Measurements from ENCODE around the gene PPP6R3. TPM values are rescaled to one million over a fixed set of nuclear protein-coding genes. Genes with fewer than 3 reads are reported as not detected.

PPP6R3 gene
- total and polyA plus RNA-seq, 2 donors (not counting 3 experiments of a cell fraction or from before 2014, with no cell fraction given): 31.7 to 98.8 TPM

DNA sequence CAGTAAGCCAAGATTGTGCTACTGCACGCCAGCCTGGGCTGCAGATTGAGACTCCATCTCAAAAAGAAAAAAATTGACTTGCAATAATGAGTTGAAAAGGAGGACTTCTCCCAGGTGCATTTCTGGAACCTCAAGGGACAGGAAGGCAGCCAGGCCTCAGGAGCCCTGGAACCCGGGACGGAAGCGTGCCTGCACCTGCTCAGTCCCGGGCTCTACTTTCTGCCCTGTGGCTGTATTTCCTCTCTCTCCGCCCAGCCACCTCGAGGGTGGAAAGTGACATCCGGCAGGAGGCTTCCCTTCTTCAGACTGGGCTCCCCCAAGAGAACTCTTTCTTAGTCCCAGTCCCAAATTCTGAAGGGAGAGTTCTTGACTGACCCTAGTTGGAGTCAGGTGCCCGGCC is 203.6 kb downstream of the PPP6R3 start:
- Histone ChIP-seq H3K4me3 (replicated peaks in 1 of 3; ENCODE audit: insufficient read depth in 1 of 3, low read depth in 1 of 3, low read length in 3 of 3) (no peak overlapping the region), H3K27me3 (ENCODE audit: control insufficient read depth in 2 of 2, insufficient read depth in 2 of 2, low read length in 2 of 2) (no peaks in the 10 kb centered on the region), H3K9me3 (replicated peaks; ENCODE audit: control insufficient read depth, insufficient read depth, low read length) (no peaks in the 10 kb centered on the region), H2AFZ (ENCODE audit: low read depth, low read length) (no peak overlapping the region), H4K20me1 (replicated peaks; ENCODE audit: control insufficient read depth, extremely low read depth, insufficient read depth, low read length) (no peaks in the 10 kb centered on the region), H3K9me1 (replicated peaks; ENCODE audit: control insufficient read depth, extremely low read depth, insufficient read depth, low read length) (no peaks in the 10 kb centered on the region), H3K27ac (ENCODE audit: insufficient read depth, low read depth, low read length) (no peak overlapping the region), H3K36me3 (ENCODE audit: control insufficient read depth in 2 of 2, extremely low read depth in 1 of 2, insufficient read depth in 2 of 2, low read length in 2 of 2) (no peaks in the 10 kb centered on the region), H3K79me2 (ENCODE audit: control insufficient read depth, insufficient read depth, low read length) (no peaks in the 10 kb centered on the region), H3K9ac (replicated peaks; ENCODE audit: extremely low read depth, insufficient read depth, low read length) (no peak overlapping the region), H3K4me1 (ENCODE audit: control insufficient read depth, extremely low read depth, insufficient read depth, low read length) (peaks cover 4% of the 10 kb centered on the region), H3K4me2 (ENCODE audit: insufficient read depth, low read length) (no peak overlapping the region)
- dilution Hi-C loops (cut with MboI; ENCODE audit: extremely low pct_ligation_motif_present, low sequenced_read_pairs) (no loop called here), intact Hi-C loops (cut with micrococcal nuclease) (no loop called here)
- DNase-seq (ENCODE audit: low read depth, low spot score) (no peak), FAIRE-seq (no peak)
- no TSS peak for BruUV-seq (replicated peaks)
- ChIA-PET CTCF (interaction anchor here (0.6 kb wide), 1 partner anchor 425 kb away, joined by 3 read pairs; no protein-coding TSS in a partner anchor), POLR2A (no interaction called here)
- TF ChIP-seq POLR2A (IDR thresholded peaks at IDR 0.05; ENCODE audit: low read depth, low read length) (no peak), GATA2 (IDR thresholded peaks at IDR 0.05; ENCODE audit: insufficient read depth, insufficient read length, low read depth, low read length) (no peak), JUN (IDR thresholded peaks at IDR 0.05; ENCODE audit: borderline replicate concordance, insufficient read depth, insufficient read length, low read depth) (no peak), EZH2 (IDR thresholded peaks at IDR 0.05; ENCODE audit: borderline replicate concordance, low read depth, low read length, severe bottlenecking) (no peak), POLR2AphosphoS5 (IDR thresholded peaks at IDR 0.05; ENCODE audit: insufficient read depth, low read depth, low read length) (no peak)
- TF ChIP-seq, protein P1, sequence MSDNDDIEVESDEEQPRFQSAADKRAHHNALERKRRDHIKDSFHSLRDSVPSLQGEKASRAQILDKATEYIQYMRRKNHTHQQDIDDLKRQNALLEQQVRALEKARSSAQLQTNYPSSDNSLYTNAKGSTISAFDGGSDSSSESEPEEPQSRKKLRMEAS (IDR thresholded peaks at IDR 0.05; ENCODE audit: insufficient read depth, insufficient read length): no peak
- TF ChIP-seq, protein P2, sequence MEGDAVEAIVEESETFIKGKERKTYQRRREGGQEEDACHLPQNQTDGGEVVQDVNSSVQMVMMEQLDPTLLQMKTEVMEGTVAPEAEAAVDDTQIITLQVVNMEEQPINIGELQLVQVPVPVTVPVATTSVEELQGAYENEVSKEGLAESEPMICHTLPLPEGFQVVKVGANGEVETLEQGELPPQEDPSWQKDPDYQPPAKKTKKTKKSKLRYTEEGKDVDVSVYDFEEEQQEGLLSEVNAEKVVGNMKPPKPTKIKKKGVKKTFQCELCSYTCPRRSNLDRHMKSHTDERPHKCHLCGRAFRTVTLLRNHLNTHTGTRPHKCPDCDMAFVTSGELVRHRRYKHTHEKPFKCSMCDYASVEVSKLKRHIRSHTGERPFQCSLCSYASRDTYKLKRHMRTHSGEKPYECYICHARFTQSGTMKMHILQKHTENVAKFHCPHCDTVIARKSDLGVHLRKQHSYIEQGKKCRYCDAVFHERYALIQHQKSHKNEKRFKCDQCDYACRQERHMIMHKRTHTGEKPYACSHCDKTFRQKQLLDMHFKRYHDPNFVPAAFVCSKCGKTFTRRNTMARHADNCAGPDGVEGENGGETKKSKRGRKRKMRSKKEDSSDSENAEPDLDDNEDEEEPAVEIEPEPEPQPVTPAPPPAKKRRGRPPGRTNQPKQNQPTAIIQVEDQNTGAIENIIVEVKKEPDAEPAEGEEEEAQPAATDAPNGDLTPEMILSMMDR (IDR thresholded peaks at IDR 0.05; ENCODE audit: extremely low read depth in 1 of 2, insufficient read depth in 1 of 2, low read depth in 1 of 2, low read length in 2 of 2): no peak

Measured in endothelial cell of umbilical vein (primary cell).